Spleen (tissue), 7 donors: Measurements from ENCODE around the gene DIO3.

Source experiments
- CTCF ChIP-seq, 11 experiments: fragments of 200-600 bp in 7 of 11; fragments of 450-650 bp in 4 of 11; sonication (generic) in 4 of 11; IDR thresholded peaks in 8 of 11; conservative IDR thresholded peaks in 3 of 11; 1 replicate in 7 of 11; 2 replicates in 4 of 11; pipeline versions ENCODE4 v1.4.0 to v1.8.0; 2016 to 2021; ENCODE audit warnings: antibody characterized with exemption in 11 of 11, inconsistent platforms in 4 of 11, mild to moderate bottlenecking in 1 of 11
- POLR2A ChIP-seq, 3 donors: fragments of 450-650 bp; IDR thresholded peaks; one replicate each; pipeline ENCODE4 v1.5.1; 2017; ENCODE audit warnings: antibody characterized with exemption in 3 of 3, mild to moderate bottlenecking in 1 of 3
- donor health status: DM: no; HTN: no; CAD: no; lungs with moderate emphysema.
- donor health status: DM: no; HTN: no; CAD: no.
- donor health status: DM: no; HTN: no; CAD: no.

- TF ChIP-seq CTCF (IDR thresholded peaks at IDR 0.05 in 8 of 11, conservative IDR thresholded peaks at IDR 0.05 in 3 of 11) (no peak), POLR2A (IDR thresholded peaks at IDR 0.05) (no peak)
Measured at GRCh38 chr14:101564444-101564776, 3.1 kb downstream of the DIO3 start.
